ENCODE results near the gene PCGF5. TPM values are rescaled to one million over a fixed set of nuclear protein-coding genes. Genes with fewer than 3 reads are reported as not detected.
A peak's percentile ranks its signal among the peaks of the same experiment; 100 is the strongest.

Gene PCGF5
- polyA plus RNA-seq, 4 donors: 34.7 to 60.2 (median 51.2) TPM

DNA sequence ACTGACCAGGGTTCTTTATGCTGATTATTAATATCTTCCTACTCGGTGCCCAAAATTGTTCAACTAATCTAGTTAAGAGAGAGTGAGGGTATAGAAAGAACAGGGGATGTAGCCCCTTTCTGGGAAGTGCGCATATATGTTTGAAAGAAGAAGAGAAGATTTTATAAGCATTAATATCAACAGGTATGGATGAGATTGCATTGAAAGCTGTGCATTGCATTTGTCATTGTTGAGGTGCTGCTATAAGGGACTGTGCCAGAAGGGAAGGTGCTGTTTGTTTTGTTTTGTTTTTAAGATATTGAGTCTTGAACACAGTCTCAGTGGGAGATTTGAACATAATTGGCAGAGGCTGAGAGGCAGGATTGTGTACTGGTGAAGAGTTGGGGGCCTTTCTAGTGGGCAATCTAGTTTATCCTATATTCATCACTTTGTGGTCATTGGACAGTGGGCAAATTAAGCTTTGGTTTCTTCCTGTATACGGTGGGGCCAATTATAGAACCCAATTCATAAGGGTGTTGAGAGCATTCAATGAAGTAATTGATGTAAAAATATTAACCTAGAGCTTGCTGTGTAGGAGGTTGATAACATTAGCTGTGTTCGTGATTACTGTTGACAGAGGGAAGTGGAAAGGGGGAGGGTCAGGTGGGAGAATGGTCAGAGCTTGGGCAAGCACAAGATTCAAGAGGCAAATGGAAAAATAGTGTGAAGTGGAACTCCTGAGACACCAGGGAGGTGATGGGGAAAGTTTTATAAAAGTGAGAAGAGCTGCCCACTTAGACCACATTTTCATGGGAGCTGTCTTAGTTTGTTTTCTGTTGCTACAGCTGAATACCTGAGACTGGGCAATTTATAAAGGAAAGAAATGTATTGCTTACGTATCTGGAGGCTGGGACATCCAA lies 19.9 kb upstream of the PCGF5 start:
- Histone ChIP-seq H3K4me3 (ENCODE audit: low read depth in 1 of 3, low read length in 3 of 3) (no peak overlapping the region), H3K4me1 (ENCODE audit: control insufficient read depth in 3 of 3, insufficient read depth in 2 of 3, low read depth in 1 of 3, low read length in 2 of 3) (peaks cover 18 to 28% (median 21%) of the 10 kb centered on the region in 3 donors), H3K27me3 (ENCODE audit: control insufficient read depth in 3 of 3, insufficient read depth in 3 of 3, low read length in 3 of 3) (no peaks in the 10 kb centered on the region), H3K9me3 (ENCODE audit: control insufficient read depth in 2 of 2, insufficient read depth in 1 of 2, low read depth in 1 of 2, low read length in 1 of 2) (no peaks in the 10 kb centered on the region), H3K27ac (ENCODE audit: low read depth in 1 of 3, low read length in 2 of 3) (peak overlapping the region in 2 of 3 donors; percentile 55 to 80), H3K36me3 (ENCODE audit: control insufficient read depth in 3 of 3, insufficient read depth in 2 of 3, low read depth in 1 of 3, low read length in 3 of 3) (no peaks in the 10 kb centered on the region)
- DNase-seq (no peak), FAIRE-seq (no peak)
- WGBS, 3 donors: 36 to 60% (median 44%) methylated on average over 5 of the region's 5 CpGs

DNA sequence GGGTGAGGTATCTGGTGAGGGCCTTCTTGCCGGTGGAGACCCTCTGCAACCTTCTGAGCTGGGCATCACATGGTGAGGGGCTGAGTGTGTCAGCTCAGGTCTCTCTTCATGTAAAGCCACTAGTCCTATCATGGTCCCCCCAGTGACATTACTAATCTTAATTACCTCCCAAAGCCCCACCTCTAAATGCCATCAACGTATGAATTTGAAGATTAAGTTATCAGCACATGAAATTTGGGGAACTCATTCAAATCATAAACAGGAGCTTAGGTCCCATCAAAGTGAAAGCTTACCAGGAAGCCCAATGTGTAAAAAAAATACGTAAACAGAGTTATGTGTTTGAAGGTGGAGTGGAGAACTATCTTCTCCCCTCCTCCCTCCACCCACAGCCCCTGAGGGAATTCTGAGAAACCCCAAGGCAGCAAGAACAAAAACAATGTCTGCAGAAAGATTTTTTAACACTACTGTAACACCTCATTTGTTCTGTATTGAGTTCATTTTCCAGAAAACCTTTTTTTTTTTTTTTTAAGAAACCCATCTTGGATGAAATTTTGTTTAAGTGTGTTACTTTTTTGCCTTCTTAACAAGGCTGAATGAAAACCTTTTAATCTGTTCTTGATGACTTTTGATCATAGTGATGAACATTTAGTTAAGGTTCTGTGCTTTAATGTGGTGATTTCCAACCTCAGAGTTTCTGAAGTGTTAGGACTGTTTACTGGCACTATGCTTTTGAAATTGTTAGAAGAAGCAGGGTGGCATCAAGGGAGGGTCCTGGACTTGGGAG lies 19.1 kb upstream of the PCGF5 start:
- peaks cover 18 to 29% (median 22%) of the 10 kb centered on the region in 3 donors for H3K4me1 ChIP-seq (ENCODE audit: control insufficient read depth in 3 of 3, insufficient read depth in 2 of 3, low read depth in 1 of 3, low read length in 2 of 3)
- no peaks in the 10 kb centered on the region for H3K36me3 ChIP-seq (ENCODE audit: control insufficient read depth in 3 of 3, insufficient read depth in 2 of 3, low read depth in 1 of 3, low read length in 3 of 3)
- WGBS, 3 donors: 17 to 48% (median 19%) methylated on average over 3 of the region's 3 CpGs
- peak overlapping the region in 2 of 3 donors; percentile 55 to 80 for H3K27ac ChIP-seq (ENCODE audit: low read depth in 1 of 3, low read length in 2 of 3)
- no peaks in the 10 kb centered on the region for H3K27me3 ChIP-seq (ENCODE audit: control insufficient read depth in 3 of 3, insufficient read depth in 3 of 3, low read length in 3 of 3)
- H3K9me3 ChIP-seq (ENCODE audit: control insufficient read depth in 2 of 2, insufficient read depth in 1 of 2, low read depth in 1 of 2, low read length in 1 of 2): no peaks in the 10 kb centered on the region
- DNase-seq (no peak), FAIRE-seq (no peak)
- no peak overlapping the region for H3K4me3 ChIP-seq (ENCODE audit: low read depth in 1 of 3, low read length in 3 of 3)

GRCh38 chr10:91206427-91206826 lies 14.0 kb upstream of the PCGF5 start:
- peak in 1 of 2 donors; percentile 17 for DNase-seq
- H3K9me3 ChIP-seq (ENCODE audit: control insufficient read depth in 2 of 2, insufficient read depth in 1 of 2, low read depth in 1 of 2, low read length in 1 of 2): no peaks in the 10 kb centered on the region

DNA sequence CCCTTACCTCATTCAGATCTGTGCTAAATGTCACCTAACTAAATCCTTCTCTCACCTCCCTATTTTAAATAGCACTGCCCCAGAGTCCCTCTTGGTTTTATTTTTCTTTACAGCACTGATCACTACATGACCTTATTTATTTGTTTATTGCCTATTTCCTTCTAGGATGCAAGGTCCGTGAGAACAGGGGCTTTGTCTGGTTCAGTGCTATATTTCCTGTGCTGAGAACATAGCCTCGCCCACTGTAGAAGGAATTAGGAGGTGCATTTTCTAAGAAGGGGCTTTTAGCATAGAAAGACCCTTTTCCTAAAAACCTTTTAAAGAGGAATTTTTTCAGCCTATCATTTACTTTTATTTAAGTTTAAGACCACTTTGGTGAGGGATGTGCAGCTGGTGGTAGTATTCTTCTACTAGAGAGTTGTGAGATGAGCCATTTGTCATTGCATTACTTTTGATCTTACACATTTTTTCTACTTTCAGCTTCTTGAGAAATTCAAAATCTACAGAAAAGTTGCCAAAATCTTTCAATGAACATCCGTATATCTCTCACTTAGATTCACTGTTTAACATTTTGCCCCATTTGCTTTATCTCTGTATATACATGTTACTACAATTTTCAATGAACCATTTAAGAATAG lies 13.5 kb upstream of the PCGF5 start:
- Histone ChIP-seq H3K27me3 (ENCODE audit: control insufficient read depth in 3 of 3, insufficient read depth in 3 of 3, low read length in 3 of 3) (no peaks in the 10 kb centered on the region), H3K27ac (ENCODE audit: low read depth in 1 of 3, low read length in 2 of 3) (no peak overlapping the region), H3K36me3 (ENCODE audit: control insufficient read depth in 3 of 3, insufficient read depth in 2 of 3, low read depth in 1 of 3, low read length in 3 of 3) (no peaks in the 10 kb centered on the region), H3K4me1 (ENCODE audit: control insufficient read depth in 3 of 3, insufficient read depth in 2 of 3, low read depth in 1 of 3, low read length in 2 of 3) (peaks cover 6 to 24% (median 9%) of the 10 kb centered on the region in 3 donors), H3K4me3 (ENCODE audit: low read depth in 1 of 3, low read length in 3 of 3) (no peak overlapping the region), H3K9me3 (ENCODE audit: control insufficient read depth in 2 of 2, insufficient read depth in 1 of 2, low read depth in 1 of 2, low read length in 1 of 2) (no peaks in the 10 kb centered on the region)
- FAIRE-seq (no peak), DNase-seq (peak in 1 of 2 donors; percentile 30)
- 48 to 62% (median 61%) methylated on average over 3 of the region's 3 CpGs for WGBS, 3 donors

More at GRCh38 chr10:91206427-91206826, 14.0 kb upstream of the PCGF5 start:
- no peak for FAIRE-seq
- Histone ChIP-seq H3K4me3 (ENCODE audit: low read depth in 1 of 3, low read length in 3 of 3) (no peak overlapping the region), H3K36me3 (ENCODE audit: control insufficient read depth in 3 of 3, insufficient read depth in 2 of 3, low read depth in 1 of 3, low read length in 3 of 3) (no peaks in the 10 kb centered on the region), H3K4me1 (ENCODE audit: control insufficient read depth in 3 of 3, insufficient read depth in 2 of 3, low read depth in 1 of 3, low read length in 2 of 3) (peaks cover 9 to 24% (median 9%) of the 10 kb centered on the region in 3 donors), H3K27me3 (ENCODE audit: control insufficient read depth in 3 of 3, insufficient read depth in 3 of 3, low read length in 3 of 3) (no peaks in the 10 kb centered on the region), H3K27ac (ENCODE audit: low read depth in 1 of 3, low read length in 2 of 3) (no peak overlapping the region)
- 0 to 6% (median 2%) methylated on average over 1 of the region's 1 CpG for WGBS, 3 donors

- no peak overlapping the region for H3K27ac ChIP-seq (ENCODE audit: low read depth in 1 of 3, low read length in 2 of 3)
- FAIRE-seq: no peak
Observed at GRCh38 chr10:91208642-91209041, 11.8 kb upstream of the PCGF5 start.

DNA sequence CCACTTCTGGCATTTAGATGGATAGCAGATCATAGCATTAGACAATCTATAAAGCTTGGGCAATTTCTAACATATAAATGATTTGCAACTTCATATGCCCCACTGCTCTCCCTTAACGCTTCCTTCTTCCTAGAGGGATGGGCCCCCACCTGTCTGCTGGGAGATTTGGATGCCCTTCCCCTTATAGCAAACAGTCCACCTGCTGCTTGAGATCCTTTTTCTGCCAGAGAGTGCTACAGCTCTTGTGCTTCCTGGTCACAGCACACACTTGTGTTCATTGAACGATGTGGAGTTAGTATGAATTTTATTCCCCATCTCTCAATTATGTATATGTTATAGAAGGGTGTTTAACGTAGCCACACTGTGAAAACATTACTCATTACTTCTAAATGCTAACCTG lies 10.4 kb upstream of the PCGF5 start:
- H3K27ac ChIP-seq (ENCODE audit: low read depth in 1 of 3, low read length in 2 of 3): peak overlapping the region in 2 of 3 donors; percentile 17 to 57
- no peak for DNase-seq
- no peaks in the 10 kb centered on the region for H3K36me3 ChIP-seq (ENCODE audit: control insufficient read depth in 3 of 3, insufficient read depth in 2 of 3, low read depth in 1 of 3, low read length in 3 of 3)
- H3K4me1 ChIP-seq (ENCODE audit: control insufficient read depth in 3 of 3, insufficient read depth in 2 of 3, low read depth in 1 of 3, low read length in 2 of 3): peaks cover 4 to 22% (median 7%) of the 10 kb centered on the region in 3 donors
- no peaks in the 10 kb centered on the region for H3K9me3 ChIP-seq (ENCODE audit: control insufficient read depth in 2 of 2, insufficient read depth in 1 of 2, low read depth in 1 of 2, low read length in 1 of 2)
- no peaks in the 10 kb centered on the region for H3K27me3 ChIP-seq (ENCODE audit: control insufficient read depth in 3 of 3, insufficient read depth in 3 of 3, low read length in 3 of 3)
- WGBS, 3 donors: 28 to 59% (median 45%) methylated on average over 3 of the region's 3 CpGs
- no peak overlapping the region for H3K4me3 ChIP-seq (ENCODE audit: low read depth in 1 of 3, low read length in 3 of 3)
- FAIRE-seq: no peak

More at GRCh38 chr10:91208642-91209041, 11.8 kb upstream of the PCGF5 start:
- DNase-seq: no peak
- no peaks in the 10 kb centered on the region for H3K27me3 ChIP-seq (ENCODE audit: control insufficient read depth in 3 of 3, insufficient read depth in 3 of 3, low read length in 3 of 3)
- no peaks in the 10 kb centered on the region for H3K36me3 ChIP-seq (ENCODE audit: control insufficient read depth in 3 of 3, insufficient read depth in 2 of 3, low read depth in 1 of 3, low read length in 3 of 3)
- H3K9me3 ChIP-seq (ENCODE audit: control insufficient read depth in 2 of 2, insufficient read depth in 1 of 2, low read depth in 1 of 2, low read length in 1 of 2): no peaks in the 10 kb centered on the region
- no peak overlapping the region for H3K4me3 ChIP-seq (ENCODE audit: low read depth in 1 of 3, low read length in 3 of 3)
- peaks cover 4 to 22% (median 7%) of the 10 kb centered on the region in 3 donors for H3K4me1 ChIP-seq (ENCODE audit: control insufficient read depth in 3 of 3, insufficient read depth in 2 of 3, low read depth in 1 of 3, low read length in 2 of 3)

GRCh38 chr10:91210435-91210834 lies 10.0 kb upstream of the PCGF5 start:
- DNase-seq (peak; percentile 63 to 68), FAIRE-seq (no peak)
- peak overlapping the region in 2 of 3 donors; percentile 17 to 32 for H3K27ac ChIP-seq (ENCODE audit: low read depth in 1 of 3, low read length in 2 of 3)

GRCh38 chr10:91211675-91212074 lies 8.8 kb upstream of the PCGF5 start:
- WGBS, 3 donors: 58 to 66% (median 63%) methylated on average over 2 of the region's 2 CpGs
- Histone ChIP-seq H3K36me3 (ENCODE audit: control insufficient read depth in 3 of 3, insufficient read depth in 2 of 3, low read depth in 1 of 3, low read length in 3 of 3) (no peaks in the 10 kb centered on the region), H3K27me3 (ENCODE audit: control insufficient read depth in 3 of 3, insufficient read depth in 3 of 3, low read length in 3 of 3) (no peaks in the 10 kb centered on the region), H3K9me3 (ENCODE audit: control insufficient read depth in 2 of 2, insufficient read depth in 1 of 2, low read depth in 1 of 2, low read length in 1 of 2) (no peaks in the 10 kb centered on the region), H3K27ac (ENCODE audit: low read depth in 1 of 3, low read length in 2 of 3) (no peak overlapping the region), H3K4me3 (ENCODE audit: low read depth in 1 of 3, low read length in 3 of 3) (no peak overlapping the region), H3K4me1 (ENCODE audit: control insufficient read depth in 3 of 3, insufficient read depth in 2 of 3, low read depth in 1 of 3, low read length in 2 of 3) (peaks cover 0 to 19% (median 9%) of the 10 kb centered on the region in 3 donors)
- no peak for DNase-seq
- no peak for FAIRE-seq

More at GRCh38 chr10:91210435-91210834, 10.0 kb upstream of the PCGF5 start:
- Histone ChIP-seq H3K36me3 (ENCODE audit: control insufficient read depth in 3 of 3, insufficient read depth in 2 of 3, low read depth in 1 of 3, low read length in 3 of 3) (no peaks in the 10 kb centered on the region), H3K9me3 (ENCODE audit: control insufficient read depth in 2 of 2, insufficient read depth in 1 of 2, low read depth in 1 of 2, low read length in 1 of 2) (no peaks in the 10 kb centered on the region), H3K27me3 (ENCODE audit: control insufficient read depth in 3 of 3, insufficient read depth in 3 of 3, low read length in 3 of 3) (no peaks in the 10 kb centered on the region), H3K4me3 (ENCODE audit: low read depth in 1 of 3, low read length in 3 of 3) (no peak overlapping the region), H3K4me1 (ENCODE audit: control insufficient read depth in 3 of 3, insufficient read depth in 2 of 3, low read depth in 1 of 3, low read length in 2 of 3) (peaks cover 3 to 17% (median 4%) of the 10 kb centered on the region in 3 donors)
